ENCODE measurements around the gene BCAR3.
"Not testable (repeated sequence)": the region's sequence is repeated elsewhere in the genome, so short reads cannot be mapped to it uniquely, and the experiment has no call there.

The BCAR3 gene

GRCh38 chr1:93593854-93594602, 87.6 kb downstream of the BCAR3 start:
- DNase-seq: no peak

GRCh38 chr1:93592551-93592949, 89.1 kb downstream of the BCAR3 start:
- no peak for DNase-seq

GRCh38 chr1:93591676-93592550, 89.7 kb downstream of the BCAR3 start:
- peak; percentile 99 for DNase-seq

GRCh38 chr1:93591291-93591675, 90.4 kb downstream of the BCAR3 start:
- DNase-seq: not testable (repeated sequence)

- no peak for DNase-seq
Observed at GRCh38 chr1:93588955-93589354, 92.7 kb downstream of the BCAR3 start.

- DNase-seq: no peak
Observed at GRCh38 chr1:93588206-93588605, 93.4 kb downstream of the BCAR3 start.

GRCh38 chr1:93587354-93587753, 94.3 kb downstream of the BCAR3 start:
- DNase-seq: no peak

GRCh38 chr1:93585059-93585966, 96.3 kb downstream of the BCAR3 start:
- DNase-seq: no peak

- no peak for DNase-seq
Observed at GRCh38 chr1:93584261-93585003, 97.2 kb downstream of the BCAR3 start.

GRCh38 chr1:93581917-93582850, 99.5 kb downstream of the BCAR3 start:
- DNase-seq: no peak

GRCh38 chr1:93579891-93580290, 101.7 kb downstream of the BCAR3 start:
- DNase-seq: no peak

- DNase-seq: no peak
Observed at GRCh38 chr1:93578911-93579825, 102.5 kb downstream of the BCAR3 start.

GRCh38 chr1:93578433-93578830, 103.2 kb downstream of the BCAR3 start:
- DNase-seq: no peak

- DNase-seq: no peak
Observed at GRCh38 chr1:93577536-93578432, 103.9 kb downstream of the BCAR3 start.

GRCh38 chr1:93576746-93577145, 104.9 kb downstream of the BCAR3 start:
- no peak for DNase-seq

- DNase-seq: peak; percentile 75
Observed at GRCh38 chr1:93576346-93576745, 105.3 kb downstream of the BCAR3 start.

- DNase-seq: peak; percentile 87
Observed at GRCh38 chr1:93575621-93576284, 105.9 kb downstream of the BCAR3 start.

- DNase-seq: no peak
Observed at GRCh38 chr1:93574991-93575390, 106.6 kb downstream of the BCAR3 start.
